22Rv1 (cell line): ENCODE data around the gene PKNOX1.

Experiments used
- H3K27ac ChIP-seq: fragments of 450-650 bp; 2 replicates; pipeline ENCODE4 v1.5.1; 2017
- CTCF ChIP-seq: fragments of 450-650 bp; IDR thresholded peaks from 2 replicates; pipeline ENCODE4 v1.5.1; 2017; ENCODE audit warnings: mild to moderate bottlenecking
- ZFX ChIP-seq: fragments of 450-650 bp; IDR thresholded peaks from 2 replicates; pipeline ENCODE4 v1.6.1; 2017; ENCODE audit warnings: antibody characterized with exemption, borderline replicate concordance

The PKNOX1 gene

GRCh38 chr21:42970946-42971653 lies 3.3 kb upstream of the PKNOX1 start:
- H3K27ac ChIP-seq = no peak overlapping the region
- TF ChIP-seq CTCF (no peak), ZFX (no peak)

- no peak overlapping the region for H3K27ac ChIP-seq
These were observed 2.5 kb upstream of the PKNOX1 start for GRCh38 chr21:42971897-42972275.

GRCh38 chr21:42973309-42973990 lies 912 bp upstream of the PKNOX1 start:
- H3K27ac ChIP-seq = peak overlapping the region; percentile 99
- TF ChIP-seq CTCF (no peak), ZFX (no peak)

More at GRCh38 chr21:42971897-42972275, 2.5 kb upstream of the PKNOX1 start:
- TF ChIP-seq ZFX = no peak
- TF ChIP-seq CTCF = no peak

- H3K27ac ChIP-seq = peak overlapping the region; percentile 99
- no peak for TF ChIP-seq CTCF
- no peak for TF ChIP-seq ZFX
These were observed 764 bp downstream of the PKNOX1 start for GRCh38 chr21:42974832-42975820.

GRCh38 chr21:42975886-42976608 lies 1.7 kb downstream of the PKNOX1 start:
- TF ChIP-seq ZFX = no peak
- TF ChIP-seq CTCF = no peak
- H3K27ac ChIP-seq = peak overlapping the region; percentile 99

- TF ChIP-seq ZFX (no peak), CTCF (no peak)
- H3K27ac ChIP-seq = peak overlapping the region; percentile 4; the same call in 1 of the 2 replicates
These were observed 6.2 kb downstream of the PKNOX1 start for GRCh38 chr21:42980312-42981213.
